AG04450 (cell line): ENCODE results near the gene SORCS2. TPM values are rescaled to one million over a fixed set of nuclear protein-coding genes. Genes with fewer than 3 reads are reported as not detected.

Experiments used
- CTCF ChIA-PET: fragments of 300-600, 350-600 bp; formaldehyde crosslinking; extraction: SDS; loops from one replicate; lab custom pipeline; 2022; ENCODE audit warnings: antibody characterized with exemption, inconsistent platforms; lab: Charles Lee
- POLR2A ChIA-PET: fragments of 350-600 bp; formaldehyde crosslinking; extraction: SDS; loops from one replicate; lab custom pipeline; 2021; ENCODE audit warnings: antibody characterized with exemption, inconsistent platforms; lab: Yijun Ruan, JAX
- DNase-seq: peaks from one replicate; pipeline ENCODE4 v3.0.0-alpha.2; 2011; ENCODE audit warnings: low read depth, low spot score
- H3K27ac ChIP-seq: one replicate; pipeline ENCODE4 v1.5.1; 2012; ENCODE audit warnings: low read depth, low read length, control low read depth
- H3K27me3 ChIP-seq: one replicate; pipeline ENCODE4 v1.6.0; 2012; ENCODE audit warnings: low read length; ENCODE audit not compliant: control insufficient read depth, insufficient read depth
- H3K4me3 ChIP-seq: 2 replicates; pipeline ENCODE4 v1.5.1; 2011; ENCODE audit warnings: mild to moderate bottlenecking, low read depth, low read length, control low read depth
- H3K9me3 ChIP-seq: 2 replicates; pipeline ENCODE4 v1.5.1; 2012; ENCODE audit warnings: low read length; ENCODE audit not compliant: control insufficient read depth, insufficient read depth
- polyA plus RNA-seq: library from polyadenylated mRNA; depleted of rRNA; stranded (reverse); fragments of >200 nt; gene quantifications from 2 replicates; pipeline ENCODE4 v1.2.3, GENCODE V29; 2011
- TF ChIP-seq, protein P1 (sequence below): IDR thresholded peaks from 2 replicates; pipeline ENCODE4 v1.5.1; 2011; ENCODE audit warnings: low read depth, low read length, control low read depth, inconsistent platforms

The SORCS2 gene
- polyA plus RNA-seq, 1 experiment, result 0.29 TPM

DNA sequence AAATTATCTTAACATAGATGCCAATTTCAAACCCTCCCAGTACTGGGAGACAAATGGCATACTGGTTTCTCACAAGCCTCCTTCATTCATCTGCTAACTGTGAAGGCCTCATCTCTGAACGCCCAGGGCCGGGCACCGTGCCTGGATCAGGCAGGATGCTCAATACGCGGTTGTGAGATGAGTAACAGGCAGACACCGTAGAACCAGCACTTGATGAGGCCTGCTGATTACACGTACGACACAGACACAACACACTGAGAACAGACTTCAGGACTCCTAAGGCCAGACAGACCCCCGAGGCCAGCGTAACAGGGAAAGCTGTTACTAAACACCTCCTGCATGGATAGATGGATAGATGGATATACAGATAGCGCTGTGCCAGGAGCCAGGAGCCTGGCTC is 592.7 kb downstream of the SORCS2 start:
- Histone ChIP-seq H3K27me3 (no peaks in the 10 kb centered on the region), H3K9me3 (no peaks in the 10 kb centered on the region; the same call in 1 of the 2 replicates), H3K4me3 (no peak overlapping the region), H3K27ac (no peak overlapping the region)
- TF ChIP-seq, protein P1, sequence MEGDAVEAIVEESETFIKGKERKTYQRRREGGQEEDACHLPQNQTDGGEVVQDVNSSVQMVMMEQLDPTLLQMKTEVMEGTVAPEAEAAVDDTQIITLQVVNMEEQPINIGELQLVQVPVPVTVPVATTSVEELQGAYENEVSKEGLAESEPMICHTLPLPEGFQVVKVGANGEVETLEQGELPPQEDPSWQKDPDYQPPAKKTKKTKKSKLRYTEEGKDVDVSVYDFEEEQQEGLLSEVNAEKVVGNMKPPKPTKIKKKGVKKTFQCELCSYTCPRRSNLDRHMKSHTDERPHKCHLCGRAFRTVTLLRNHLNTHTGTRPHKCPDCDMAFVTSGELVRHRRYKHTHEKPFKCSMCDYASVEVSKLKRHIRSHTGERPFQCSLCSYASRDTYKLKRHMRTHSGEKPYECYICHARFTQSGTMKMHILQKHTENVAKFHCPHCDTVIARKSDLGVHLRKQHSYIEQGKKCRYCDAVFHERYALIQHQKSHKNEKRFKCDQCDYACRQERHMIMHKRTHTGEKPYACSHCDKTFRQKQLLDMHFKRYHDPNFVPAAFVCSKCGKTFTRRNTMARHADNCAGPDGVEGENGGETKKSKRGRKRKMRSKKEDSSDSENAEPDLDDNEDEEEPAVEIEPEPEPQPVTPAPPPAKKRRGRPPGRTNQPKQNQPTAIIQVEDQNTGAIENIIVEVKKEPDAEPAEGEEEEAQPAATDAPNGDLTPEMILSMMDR, result no peak
- POLR2A ChIA-PET, result no interaction called here
- DNase-seq, result no peak
- CTCF ChIA-PET, result interaction anchor here (1.1 kb wide), 1 partner anchor 14 kb away, joined by 3 read pairs; no protein-coding TSS in a partner anchor

DNA sequence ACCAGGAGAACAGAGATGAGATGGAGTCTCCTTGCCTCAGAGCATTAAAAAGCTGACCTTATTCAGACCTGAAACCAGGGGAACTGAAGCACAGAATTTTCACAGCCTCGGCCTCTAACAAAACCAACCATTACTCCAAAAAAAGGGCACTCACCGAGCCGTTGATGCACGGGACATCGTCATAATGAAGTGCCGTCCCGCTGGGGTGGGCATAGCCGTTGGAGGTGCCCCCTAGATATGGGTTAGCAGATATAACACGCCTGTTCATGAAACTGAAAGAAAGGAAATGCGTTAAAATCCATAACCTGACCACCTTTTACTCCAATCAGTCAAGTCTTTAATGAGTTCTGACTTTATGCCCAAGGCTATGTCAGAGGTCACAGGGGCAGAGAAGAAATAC is 593.7 kb downstream of the SORCS2 start:
- Histone ChIP-seq H3K9me3 (no peaks in the 10 kb centered on the region; the same call in 1 of the 2 replicates), H3K27ac (no peak overlapping the region), H3K4me3 (no peak overlapping the region), H3K27me3 (no peaks in the 10 kb centered on the region)
- DNase-seq, result no peak
- CTCF ChIA-PET, result interaction anchor here (1.1 kb wide), 1 partner anchor 13 kb away, joined by 3 read pairs; no protein-coding TSS in a partner anchor
- POLR2A ChIA-PET, result no interaction called here
- TF ChIP-seq, protein P1, result no peak

DNA sequence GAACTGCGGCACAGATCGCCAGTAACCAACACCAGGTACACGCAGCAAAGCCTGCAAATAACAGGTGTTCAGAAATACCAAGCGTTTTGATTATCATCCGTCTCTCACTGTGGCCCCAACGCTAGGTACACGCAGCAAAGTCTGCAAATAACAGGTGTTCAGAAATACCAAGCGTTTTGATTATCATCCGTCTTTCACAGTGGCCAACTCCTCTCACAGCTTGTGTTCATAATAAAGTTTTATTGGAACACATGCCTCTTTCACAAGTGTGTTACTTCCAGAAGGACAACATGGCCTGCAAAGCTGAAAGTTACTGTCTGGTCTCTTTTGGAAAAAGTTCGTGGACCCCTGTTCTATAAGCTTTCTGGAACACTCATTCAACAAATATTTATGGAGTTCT is 594.2 kb downstream of the SORCS2 start:
- CTCF ChIA-PET, result interaction anchor here (0.8 kb wide), 1 partner anchor 18 kb away, joined by 3 read pairs; no protein-coding TSS in a partner anchor
- no peak overlapping the region for H3K4me3 ChIP-seq
- H3K27ac ChIP-seq, result no peak overlapping the region
- H3K27me3 ChIP-seq, result no peaks in the 10 kb centered on the region
- TF ChIP-seq, protein P1, result no peak
- no peaks in the 10 kb centered on the region; the same call in 1 of the 2 replicates for H3K9me3 ChIP-seq
- POLR2A ChIA-PET, result no interaction called here
- no peak for DNase-seq

DNA sequence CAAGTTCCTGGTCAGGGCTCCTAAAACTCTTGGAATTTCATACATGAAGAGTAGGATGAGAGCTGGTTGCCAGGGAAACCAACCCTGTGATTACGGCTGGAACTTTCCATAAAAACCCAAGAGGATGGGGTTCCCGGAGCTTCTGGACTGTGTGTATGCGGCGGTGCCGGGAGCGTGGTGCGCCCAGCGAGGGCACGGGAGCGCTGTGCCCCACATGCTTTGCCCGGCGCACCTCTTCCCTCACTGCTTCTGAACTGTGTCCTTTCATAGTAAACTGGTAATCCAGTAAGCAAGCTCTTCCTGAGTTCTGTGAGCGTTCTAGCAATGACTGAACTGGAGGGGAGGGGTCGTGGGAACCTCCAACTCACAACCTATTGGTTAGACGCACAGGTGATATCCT is 594.7 kb downstream of the SORCS2 start:
- Histone ChIP-seq H3K4me3 (no peak overlapping the region), H3K9me3 (no peaks in the 10 kb centered on the region; the same call in 1 of the 2 replicates), H3K27ac (no peak overlapping the region), H3K27me3 (no peaks in the 10 kb centered on the region)
- ChIA-PET CTCF (interaction anchor here (0.8 kb wide), 1 partner anchor 17 kb away, joined by 3 read pairs; no protein-coding TSS in a partner anchor), POLR2A (no interaction called here)
- TF ChIP-seq, protein P1, result no peak
- no peak for DNase-seq

DNA sequence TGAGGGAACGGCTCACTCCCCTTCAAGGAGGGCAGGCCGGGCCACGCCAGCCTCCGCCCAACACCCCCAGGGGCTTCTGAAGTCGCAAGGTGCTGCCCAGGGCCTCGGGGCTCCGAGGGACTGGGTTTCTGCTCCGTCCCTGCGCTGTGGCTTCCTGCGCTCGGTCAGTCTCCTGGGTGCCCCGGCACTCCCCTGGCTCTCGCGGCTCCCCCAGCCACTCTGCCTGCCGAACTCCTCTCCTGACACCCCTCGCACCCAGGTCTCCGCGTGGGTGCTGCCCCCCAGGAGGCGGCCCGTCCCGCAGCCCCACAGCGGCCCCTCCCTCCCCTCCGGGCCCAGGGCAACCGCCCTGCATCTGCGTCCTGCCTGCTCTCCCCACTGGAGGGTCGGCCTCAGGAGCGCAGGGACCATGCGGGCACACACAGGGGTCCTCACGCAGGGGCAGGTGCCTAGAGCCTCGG is 595.4 kb downstream of the SORCS2 start:
- ChIA-PET POLR2A (no interaction called here), CTCF (no interaction called here)
- no peaks in the 10 kb centered on the region; the same call in 1 of the 2 replicates for H3K9me3 ChIP-seq
- no peak for DNase-seq
- TF ChIP-seq, protein P1, result no peak
- H3K27me3 ChIP-seq, result no peaks in the 10 kb centered on the region
- no peak overlapping the region for H3K4me3 ChIP-seq
- H3K27ac ChIP-seq, result no peak overlapping the region
